Natural killer cell (primary cell): ENCODE data around the gene ELAVL3. TPM values are rescaled to one million over a fixed set of nuclear protein-coding genes. Genes with fewer than 3 reads are reported as not detected.

ENCODE experiments used
- ATAC-seq, 3 donors: fragments of 150-1000 bp in 2 of 3; fragments of 200-7000 bp in 1 of 3; cut with Tn5 transposase; 1 replicate in 1 of 3; 2 replicates in 2 of 3; pipeline ENCODE4 v1.10.0; 2021; ENCODE audit warnings: mild to moderate bottlenecking in 2 of 3, moderate library complexity in 2 of 3
- DNase-seq, 2 donors: peaks; one replicate each; pipeline versions ENCODE4 v3.0.0 to v3.0.0-alpha.2; 2013 to 2021; ENCODE audit warnings: mixed read lengths in 1 of 2
- H3K27ac ChIP-seq: one replicate; pipeline ENCODE4 v1.5.1; 2013; ENCODE audit warnings: mild to moderate bottlenecking, low read length
- H3K27me3 ChIP-seq: one replicate; pipeline ENCODE4 v1.6.1; 2013; ENCODE audit warnings: low read length; ENCODE audit not compliant: control insufficient read depth, insufficient read depth
- H3K36me3 ChIP-seq: one replicate; pipeline ENCODE4 v1.6.1; 2013; ENCODE audit warnings: low read length; ENCODE audit not compliant: control insufficient read depth, insufficient read depth
- H3K4me1 ChIP-seq: one replicate; pipeline ENCODE4 v1.6.1; 2013; ENCODE audit warnings: low read length; ENCODE audit not compliant: control insufficient read depth, insufficient read depth
- H3K4me3 ChIP-seq: one replicate; pipeline ENCODE4 v1.5.1; 2013; ENCODE audit warnings: low read length
- H3K9me3 ChIP-seq: one replicate; pipeline ENCODE4 v1.6.1; 2013; ENCODE audit warnings: low read length; ENCODE audit not compliant: control insufficient read depth, insufficient read depth
- H3K27ac Mint-ChIP-seq, 2 donors: one replicate each; pipeline ENCODE4 v1.8.0; 2022; ENCODE audit warnings: mild to moderate bottlenecking in 2 of 2, mixed read lengths in 2 of 2, moderate library complexity in 1 of 2
- H3K27me3 Mint-ChIP-seq, 2 donors: one replicate each; pipeline ENCODE4 v1.8.0; 2022; ENCODE audit warnings: low read depth in 2 of 2, mixed read lengths in 2 of 2
- H3K36me3 Mint-ChIP-seq: one replicate; pipeline ENCODE4 v1.8.0; 2022; ENCODE audit warnings: mixed read lengths
- H3K4me1 Mint-ChIP-seq, 2 donors: one replicate each; pipeline ENCODE4 v1.8.0; 2022; ENCODE audit warnings: mixed read lengths in 2 of 2
- H3K4me3 Mint-ChIP-seq: one replicate; pipeline ENCODE4 v1.8.0; 2022; ENCODE audit warnings: mild to moderate bottlenecking, moderate library complexity, mixed read lengths
- H3K9me3 Mint-ChIP-seq, 2 donors: one replicate each; pipeline ENCODE4 v1.8.0; 2022; ENCODE audit warnings: mixed read lengths in 2 of 2
- CTCF ChIP-seq: fragments of 200-600 bp; IDR thresholded peaks from one replicate; pipeline ENCODE4 v1.8.0; 2022; ENCODE audit warnings: antibody characterized with exemption
- WGBS: methylation state at CpG from one replicate; pipeline ENCODE4 v1.1.7; 2013; ENCODE audit warnings: missing lambda C conversion rate; ENCODE audit not compliant: insufficient coverage; 5-methylcytosine and 5-hydroxymethylcytosine counted together
- intact Hi-C: fragments of 100-400 bp; cut with micrococcal nuclease; formaldehyde crosslinking; loops from one replicate; pipeline ENCODE4 v1.14.2; 2022
- total RNA-seq, 4 donors: library from RNA; stranded (reverse); fragments of 120-200 nt in 1 of 4; gene quantifications; one replicate each; pipeline versions ENCODE4 v1.2.3 to v1.2.4, GENCODE V29; 2013 to 2022

ELAVL3 gene
- total RNA-seq, 3 donors from 2014 or later (not counting 1 experiment from before 2014, with no cell fraction given): not detected

- ATAC-seq (no peak), DNase-seq (no peak)
- H3K27ac Mint-ChIP-seq: no peak overlapping the region
- Histone ChIP-seq H3K27me3 (no peaks in the 10 kb centered on the region), H3K4me3 (no peak overlapping the region), H3K27ac (no peak overlapping the region), H3K36me3 (peaks cover 5% of the 10 kb centered on the region), H3K4me1 (no peaks in the 10 kb centered on the region), H3K9me3 (no peaks in the 10 kb centered on the region)
- no peaks in the 10 kb centered on the region for H3K9me3 Mint-ChIP-seq
- no peaks in the 10 kb centered on the region for H3K4me1 Mint-ChIP-seq
- H3K36me3 Mint-ChIP-seq: no peaks in the 10 kb centered on the region
- 94% methylated on average over 6 of the region's 6 CpGs for WGBS
- H3K27me3 Mint-ChIP-seq: no peaks in the 10 kb centered on the region
- H3K4me3 Mint-ChIP-seq: no peak overlapping the region
- intact Hi-C loops: no loop called here
- no peak for TF ChIP-seq CTCF
Measured at GRCh38 chr19:11499220-11499726, 18.4 kb upstream of the ELAVL3 start.

GRCh38 chr19:11496391-11497163, 15.7 kb upstream of the ELAVL3 start:
- H3K36me3 Mint-ChIP-seq: no peaks in the 10 kb centered on the region
- ATAC-seq (peak; percentile 49 to 70 (median 57)), DNase-seq (peak; percentile 44 to 75)
- 79% methylated on average over 16 of the region's 17 CpGs for WGBS
- H3K27ac ChIP-seq: no peak overlapping the region
- no peaks in the 10 kb centered on the region for H3K27me3 Mint-ChIP-seq
- H3K9me3 Mint-ChIP-seq: no peaks in the 10 kb centered on the region
- no peak overlapping the region for H3K27ac Mint-ChIP-seq
- no peaks in the 10 kb centered on the region for H3K4me1 Mint-ChIP-seq
- H3K27me3 ChIP-seq: no peaks in the 10 kb centered on the region
- intact Hi-C loops: loop anchor here (2.0 kb wide), 1 partner anchor 90 kb away; no protein-coding TSS in a partner anchor
- no peak overlapping the region for H3K4me3 ChIP-seq
- H3K4me3 Mint-ChIP-seq: no peak overlapping the region
- no peaks in the 10 kb centered on the region for H3K9me3 ChIP-seq
- peaks cover 7% of the 10 kb centered on the region for H3K36me3 ChIP-seq
- no peaks in the 10 kb centered on the region for H3K4me1 ChIP-seq
- peak; percentile 36 for TF ChIP-seq CTCF

GRCh38 chr19:11495885-11496284, 15.0 kb upstream of the ELAVL3 start:
- Mint-ChIP-seq H3K4me3 (no peak overlapping the region), H3K27me3 (no peaks in the 10 kb centered on the region), H3K36me3 (no peaks in the 10 kb centered on the region), H3K4me1 (no peaks in the 10 kb centered on the region), H3K9me3 (no peaks in the 10 kb centered on the region), H3K27ac (no peak overlapping the region)
- Histone ChIP-seq H3K27ac (no peak overlapping the region), H3K9me3 (no peaks in the 10 kb centered on the region), H3K4me1 (no peaks in the 10 kb centered on the region), H3K4me3 (no peak overlapping the region), H3K36me3 (peaks cover 7% of the 10 kb centered on the region), H3K27me3 (no peaks in the 10 kb centered on the region)
- WGBS: 98% methylated on average over 22 of the region's 22 CpGs
- no peak for TF ChIP-seq CTCF
- ATAC-seq (no peak), DNase-seq (no peak)
- intact Hi-C loops: loop anchor here (2.0 kb wide), 1 partner anchor 91 kb away; no protein-coding TSS in a partner anchor
